ENCODE results near the gene QSOX1. TPM values are rescaled to one million over a fixed set of nuclear protein-coding genes. Genes with fewer than 3 reads are reported as not detected.
A peak's percentile ranks its signal among the peaks of the same experiment; 100 is the strongest.

QSOX1 gene
- total RNA-seq, 1 donor, result 128 TPM

DNA sequence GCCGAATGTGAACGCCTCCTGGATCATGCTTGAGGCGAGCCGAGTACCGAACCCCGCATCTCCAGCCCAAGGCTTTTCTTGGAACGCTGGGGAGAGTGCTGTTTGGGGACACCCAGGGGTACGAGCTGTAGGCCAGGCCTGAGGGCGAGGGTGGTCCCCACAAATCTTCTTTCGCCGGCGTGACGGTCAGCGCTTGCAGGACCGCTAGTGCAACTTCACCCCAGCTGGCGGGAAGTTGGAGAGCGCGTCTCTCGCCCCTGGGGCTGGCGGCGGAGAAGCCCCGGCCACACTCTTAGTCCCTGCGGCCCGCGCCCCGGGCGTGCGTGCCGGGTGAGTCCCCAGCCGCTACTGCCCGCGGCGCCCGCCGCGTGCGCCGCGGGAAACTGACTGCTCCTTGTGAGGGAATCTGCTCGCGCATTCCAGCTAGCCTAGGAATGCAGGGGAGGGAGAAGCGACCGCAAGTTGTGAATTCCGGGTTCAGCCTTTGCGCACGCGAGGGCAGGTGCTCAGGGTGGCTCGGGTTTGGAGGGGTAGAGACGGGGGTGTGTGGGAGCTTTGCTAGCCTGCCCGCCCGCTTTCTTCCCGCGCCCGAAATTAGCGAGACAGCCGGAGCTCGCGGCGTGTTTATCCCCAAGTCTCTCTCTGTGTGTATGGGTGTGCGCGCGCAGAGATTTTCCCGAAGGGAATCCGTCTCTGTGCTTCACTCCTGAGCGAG, 76.3 kb downstream of the QSOX1 start:
- TF ChIP-seq, protein P1, sequence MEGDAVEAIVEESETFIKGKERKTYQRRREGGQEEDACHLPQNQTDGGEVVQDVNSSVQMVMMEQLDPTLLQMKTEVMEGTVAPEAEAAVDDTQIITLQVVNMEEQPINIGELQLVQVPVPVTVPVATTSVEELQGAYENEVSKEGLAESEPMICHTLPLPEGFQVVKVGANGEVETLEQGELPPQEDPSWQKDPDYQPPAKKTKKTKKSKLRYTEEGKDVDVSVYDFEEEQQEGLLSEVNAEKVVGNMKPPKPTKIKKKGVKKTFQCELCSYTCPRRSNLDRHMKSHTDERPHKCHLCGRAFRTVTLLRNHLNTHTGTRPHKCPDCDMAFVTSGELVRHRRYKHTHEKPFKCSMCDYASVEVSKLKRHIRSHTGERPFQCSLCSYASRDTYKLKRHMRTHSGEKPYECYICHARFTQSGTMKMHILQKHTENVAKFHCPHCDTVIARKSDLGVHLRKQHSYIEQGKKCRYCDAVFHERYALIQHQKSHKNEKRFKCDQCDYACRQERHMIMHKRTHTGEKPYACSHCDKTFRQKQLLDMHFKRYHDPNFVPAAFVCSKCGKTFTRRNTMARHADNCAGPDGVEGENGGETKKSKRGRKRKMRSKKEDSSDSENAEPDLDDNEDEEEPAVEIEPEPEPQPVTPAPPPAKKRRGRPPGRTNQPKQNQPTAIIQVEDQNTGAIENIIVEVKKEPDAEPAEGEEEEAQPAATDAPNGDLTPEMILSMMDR (IDR thresholded peaks at IDR 0.05; ENCODE audit: insufficient read depth, low read depth, low read length), result no peak
- DNase-seq (ENCODE audit: low read depth), result peak; percentile 51
- H3K4me3 ChIP-seq (ENCODE audit: low read depth, low read length), result peak overlapping the region; percentile 60

DNA sequence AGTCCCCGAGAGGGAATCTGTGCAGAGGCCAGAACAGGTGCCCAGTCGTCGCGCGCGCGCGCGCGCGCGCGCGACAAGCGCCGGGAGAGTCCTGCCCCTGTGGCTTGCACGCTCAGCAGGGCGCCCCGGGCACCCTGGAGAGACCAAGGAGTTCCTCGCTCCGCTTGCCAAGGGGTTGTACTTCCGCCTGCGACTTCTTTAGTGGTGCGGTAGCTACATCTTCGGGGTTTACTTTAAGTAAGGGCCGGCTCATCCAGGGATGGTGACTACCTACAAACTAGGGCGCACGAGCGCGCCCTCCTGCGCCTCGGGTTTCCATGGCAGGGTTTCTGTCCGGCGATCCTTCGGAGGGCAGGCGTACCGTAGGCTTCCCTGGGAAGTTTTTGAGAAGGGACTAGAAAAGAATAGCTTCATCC, 76.8 kb downstream of the QSOX1 start:
- H3K4me3 ChIP-seq (ENCODE audit: low read depth, low read length), result peak overlapping the region; percentile 60
- peak; percentile 47 for DNase-seq (ENCODE audit: low read depth)
- TF ChIP-seq, protein P1 (IDR thresholded peaks at IDR 0.05; ENCODE audit: insufficient read depth, low read depth, low read length), result no peak

DNA sequence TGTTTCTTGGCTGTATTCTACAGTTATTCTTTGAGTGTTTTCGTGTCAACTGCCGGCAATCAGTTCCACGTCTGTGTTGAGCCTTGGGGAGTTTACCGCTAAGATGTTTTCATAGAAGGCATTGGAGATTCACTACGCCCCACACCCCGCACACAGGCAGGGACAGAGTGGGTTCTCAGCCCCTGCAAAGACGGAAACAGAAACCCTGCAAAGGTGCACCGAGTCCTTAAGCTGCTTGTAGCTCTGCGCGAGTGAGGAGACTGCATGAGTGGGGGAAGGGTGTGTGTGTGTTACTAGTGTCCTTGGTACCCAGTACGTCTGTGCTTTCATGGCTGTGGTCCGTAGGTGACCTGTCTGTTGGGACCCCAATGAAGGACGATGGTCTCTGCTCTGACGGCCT, 77.3 kb downstream of the QSOX1 start:
- no peak for DNase-seq (ENCODE audit: low read depth)
- TF ChIP-seq, protein P1 (IDR thresholded peaks at IDR 0.05; ENCODE audit: insufficient read depth, low read depth, low read length), result no peak
- no peak overlapping the region for H3K4me3 ChIP-seq (ENCODE audit: low read depth, low read length)

DNA sequence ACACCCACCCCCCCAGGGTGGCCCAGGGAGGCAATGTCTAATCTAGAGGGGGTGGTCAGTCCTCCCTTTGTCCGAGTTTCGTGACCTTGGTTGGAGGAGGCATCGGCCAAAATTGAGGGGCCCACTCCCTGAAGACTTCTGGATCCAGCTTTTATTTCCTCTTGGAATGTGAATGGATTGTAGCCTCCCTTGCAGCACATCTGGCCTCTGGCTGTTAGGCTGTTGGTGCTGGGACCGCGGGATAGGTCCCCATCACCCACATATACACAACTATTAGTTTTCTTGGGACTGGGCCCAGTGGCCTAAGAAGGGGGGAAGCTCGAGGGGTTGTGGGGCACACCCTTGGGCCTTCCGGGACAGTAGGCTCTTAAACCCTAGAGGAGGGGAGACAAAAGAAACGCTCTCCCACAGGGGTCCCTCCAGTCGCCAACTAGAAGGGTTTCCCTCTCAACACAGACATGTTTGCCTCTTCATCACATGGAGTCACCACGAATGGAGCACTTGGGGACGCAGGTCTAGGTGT, 77.9 kb downstream of the QSOX1 start:
- no peak overlapping the region for H3K4me3 ChIP-seq (ENCODE audit: low read depth, low read length)
- DNase-seq (ENCODE audit: low read depth), result no peak
- TF ChIP-seq, protein P1 (IDR thresholded peaks at IDR 0.05; ENCODE audit: insufficient read depth, low read depth, low read length), result no peak

DNA sequence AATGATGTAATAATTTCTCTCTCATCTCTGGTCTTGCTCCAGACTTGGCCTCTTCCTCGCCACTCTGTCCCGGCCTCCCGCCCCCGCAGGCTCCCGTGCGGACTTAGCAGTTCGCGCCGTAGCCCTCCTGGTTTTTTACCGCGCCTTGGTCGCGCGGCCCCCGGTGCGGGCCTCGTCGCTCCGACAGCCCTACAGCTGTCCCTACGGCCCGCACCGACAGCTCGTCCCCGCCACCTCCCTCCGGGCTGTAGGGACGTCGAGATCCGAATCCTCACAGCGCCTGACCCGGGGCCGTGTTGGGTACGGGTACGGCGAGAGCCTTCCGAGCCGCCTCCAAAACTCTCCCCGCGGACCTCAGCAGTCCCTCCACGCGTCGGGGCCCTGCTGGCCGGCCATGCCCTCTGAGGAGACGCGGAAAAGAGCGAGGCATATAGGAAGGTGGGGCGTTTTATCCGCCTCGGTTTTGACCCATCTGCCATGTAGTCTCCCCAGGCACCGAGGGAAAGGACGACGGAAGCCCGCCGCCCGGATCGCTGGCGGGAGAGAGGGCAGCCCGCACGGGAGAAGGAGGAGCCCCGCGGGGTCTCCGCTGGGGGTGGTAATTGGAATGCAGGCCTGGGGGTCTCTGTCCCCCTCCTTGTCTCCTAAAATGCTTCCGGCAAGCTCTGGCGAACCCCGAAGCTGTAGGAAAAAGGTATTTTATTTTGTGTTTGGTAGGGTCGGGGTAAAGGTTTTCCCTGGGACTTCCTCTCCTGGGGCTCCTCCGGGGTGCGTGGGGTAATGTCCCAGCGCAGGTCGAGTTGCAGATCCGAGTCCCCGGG, 78.7 kb downstream of the QSOX1 start:
- TF ChIP-seq, protein P1 (IDR thresholded peaks at IDR 0.05; ENCODE audit: insufficient read depth, low read depth, low read length), result no peak
- DNase-seq (ENCODE audit: low read depth), result no peak

DNA sequence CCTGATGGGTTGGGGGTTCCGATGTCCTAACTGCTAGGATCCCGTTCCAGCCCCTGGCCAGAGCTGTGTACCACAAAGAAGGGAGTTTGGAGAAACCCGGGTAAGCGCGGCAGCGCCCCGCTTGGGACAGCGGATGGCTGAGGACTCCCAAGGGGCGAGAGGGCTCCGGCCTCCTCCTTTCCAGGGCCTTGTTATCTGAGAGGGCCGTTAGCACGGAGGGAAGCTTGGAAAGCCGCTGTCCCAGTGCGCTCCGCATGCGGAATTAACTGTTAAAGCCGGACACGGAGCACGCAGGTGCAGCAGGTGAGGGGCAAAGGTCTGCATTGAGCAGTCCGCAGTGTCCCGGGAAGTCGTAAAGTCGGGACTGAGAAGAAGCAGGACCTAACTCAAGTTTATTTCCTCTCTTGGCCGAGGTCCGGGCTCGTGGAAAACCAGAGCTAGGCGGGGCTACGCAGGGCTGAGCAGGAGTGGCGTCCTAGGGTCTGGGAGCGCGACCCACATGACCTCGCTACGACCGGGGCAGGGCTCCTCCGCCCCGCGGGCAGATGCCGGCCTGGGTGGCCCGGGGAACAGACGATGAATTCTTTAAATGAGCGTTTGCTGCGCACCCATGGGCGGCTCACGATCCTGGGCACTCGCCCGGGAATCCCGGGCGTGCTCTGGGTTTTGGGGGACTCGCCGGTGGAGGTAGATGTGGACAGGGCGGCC, 79.9 kb downstream of the QSOX1 start:
- no peak overlapping the region for H3K4me3 ChIP-seq (ENCODE audit: low read depth, low read length)
- TF ChIP-seq, protein P1 (IDR thresholded peaks at IDR 0.05; ENCODE audit: insufficient read depth, low read depth, low read length), result no peak
- DNase-seq (ENCODE audit: low read depth), result no peak

More for the DNA sequence above, 78.7 kb downstream of the QSOX1 start:
- H3K4me3 ChIP-seq (ENCODE audit: low read depth, low read length), result no peak overlapping the region

Data from fibroblast of villous mesenchyme (primary cell).